Right ventricle myocardium superior (tissue), 1 donor: ENCODE measurements around the gene ZC3H18. TPM values are rescaled to one million over a fixed set of nuclear protein-coding genes. Genes with fewer than 3 reads are reported as not detected.

Experiments
- ATAC-seq: fragments of 200-7000 bp; cut with Tn5 transposase; one replicate; pipeline ENCODE4 v1.9.1; 2020; ENCODE audit warnings: mild to moderate bottlenecking; ENCODE audit not compliant: poor library complexity
- DNase-seq: peaks from one replicate; pipeline ENCODE4 v3.0.0-alpha.2; 2020
- intact Hi-C: fragments of 100-400 bp; cut with DNase I; formaldehyde crosslinking; loops from one replicate; pipeline ENCODE4 v1.11.2; 2022
- total RNA-seq: library from RNA; stranded (reverse); fragmentation: NEBNext Ultra II Directional; extraction: Animal tissue kit (Norgen Biotek cat#: 25700); gene quantifications from one replicate; pipeline ENCODE4 v1.2.1, GENCODE V29; 2021
- donor health status: DM: no; HTN: yes; CAD: no; lungs with severe emphysema.

ZC3H18 gene
- total RNA-seq, 1 donor from 2014 or later, result 23.5 TPM

GRCh38 chr16:88531346-88531745, 38.9 kb upstream of the ZC3H18 start:
- ATAC-seq (no peak), DNase-seq (no peak)
- intact Hi-C loops, result no loop called here

- no peak for DNase-seq
- intact Hi-C loops, result no loop called here
- no peak for ATAC-seq
Measured at GRCh38 chr16:88531931-88532433, 38.2 kb upstream of the ZC3H18 start.

GRCh38 chr16:88532434-88533241, 37.6 kb upstream of the ZC3H18 start:
- DNase-seq, result no peak
- intact Hi-C loops, result no loop called here
- no peak for ATAC-seq

- ATAC-seq (no peak), DNase-seq (no peak)
- intact Hi-C loops, result no loop called here
Measured at GRCh38 chr16:88533381-88533917, 36.8 kb upstream of the ZC3H18 start.

DNA sequence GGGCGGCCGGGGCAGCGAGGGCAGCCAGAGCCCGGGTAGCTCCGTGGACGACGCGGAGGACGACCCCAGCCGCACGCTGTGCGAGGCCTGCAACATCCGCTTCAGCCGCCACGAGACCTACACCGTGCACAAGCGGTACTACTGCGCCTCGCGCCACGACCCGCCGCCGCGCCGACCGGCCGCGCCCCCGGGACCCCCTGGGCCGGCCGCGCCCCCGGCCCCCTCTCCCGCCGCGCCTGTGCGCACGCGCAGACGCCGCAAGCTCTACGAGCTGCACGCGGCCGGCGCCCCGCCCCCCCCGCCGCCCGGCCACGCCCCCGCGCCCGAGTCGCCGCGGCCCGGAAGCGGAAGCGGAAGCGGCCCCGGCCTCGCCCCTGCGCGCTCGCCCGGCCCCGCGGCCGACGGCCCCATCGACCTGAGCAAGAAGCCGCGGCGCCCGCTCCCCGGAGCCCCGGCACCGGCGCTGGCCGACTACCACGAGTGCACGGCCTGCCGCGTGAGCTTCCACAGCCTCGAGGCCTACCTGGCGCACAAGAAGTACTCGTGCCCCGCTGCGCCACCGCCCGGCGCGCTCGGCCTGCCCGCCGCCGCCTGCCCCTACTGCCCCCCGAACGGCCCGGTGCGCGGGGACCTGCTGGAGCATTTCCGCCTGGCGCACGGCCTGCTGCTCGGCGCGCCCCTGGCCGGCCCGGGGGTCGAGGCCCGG, 36.1 kb upstream of the ZC3H18 start:
- ATAC-seq (peak; percentile 72), DNase-seq (peak; percentile 90)
- intact Hi-C loops, result no loop called here

DNA sequence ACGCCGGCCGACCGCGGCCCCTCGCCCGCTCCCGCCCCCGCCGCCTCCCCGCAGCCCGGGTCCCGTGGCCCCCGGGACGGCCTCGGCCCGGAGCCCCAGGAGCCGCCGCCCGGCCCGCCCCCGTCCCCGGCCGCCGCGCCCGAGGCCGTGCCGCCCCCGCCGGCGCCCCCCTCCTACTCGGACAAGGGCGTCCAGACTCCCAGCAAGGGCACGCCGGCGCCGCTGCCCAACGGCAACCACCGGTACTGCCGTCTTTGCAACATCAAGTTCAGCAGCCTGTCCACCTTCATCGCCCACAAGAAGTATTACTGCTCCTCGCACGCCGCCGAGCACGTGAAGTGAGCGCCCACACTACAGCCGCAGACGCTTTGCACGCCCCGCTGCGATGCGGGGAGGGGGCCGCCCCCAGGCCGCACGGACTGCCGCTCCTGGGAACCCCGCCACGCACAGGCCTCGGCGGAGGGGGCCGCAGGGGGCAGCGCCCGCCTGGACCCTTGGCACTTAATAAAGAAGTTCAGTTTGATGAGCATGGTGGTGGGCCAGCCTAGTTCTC, 35.5 kb upstream of the ZC3H18 start:
- intact Hi-C loops, result no loop called here
- peak; percentile 29 for ATAC-seq
- peak; percentile 79 for DNase-seq

- DNase-seq (no peak), ATAC-seq (peak; percentile 6)
- intact Hi-C loops, result no loop called here
Measured at GRCh38 chr16:88535191-88535856, 34.9 kb upstream of the ZC3H18 start.

- ATAC-seq, result no peak
- intact Hi-C loops, result no loop called here
- no peak for DNase-seq
Measured at GRCh38 chr16:88535857-88536222, 34.4 kb upstream of the ZC3H18 start.

GRCh38 chr16:88536510-88536909, 33.7 kb upstream of the ZC3H18 start:
- DNase-seq (no peak), ATAC-seq (no peak)
- intact Hi-C loops, result no loop called here

DNA sequence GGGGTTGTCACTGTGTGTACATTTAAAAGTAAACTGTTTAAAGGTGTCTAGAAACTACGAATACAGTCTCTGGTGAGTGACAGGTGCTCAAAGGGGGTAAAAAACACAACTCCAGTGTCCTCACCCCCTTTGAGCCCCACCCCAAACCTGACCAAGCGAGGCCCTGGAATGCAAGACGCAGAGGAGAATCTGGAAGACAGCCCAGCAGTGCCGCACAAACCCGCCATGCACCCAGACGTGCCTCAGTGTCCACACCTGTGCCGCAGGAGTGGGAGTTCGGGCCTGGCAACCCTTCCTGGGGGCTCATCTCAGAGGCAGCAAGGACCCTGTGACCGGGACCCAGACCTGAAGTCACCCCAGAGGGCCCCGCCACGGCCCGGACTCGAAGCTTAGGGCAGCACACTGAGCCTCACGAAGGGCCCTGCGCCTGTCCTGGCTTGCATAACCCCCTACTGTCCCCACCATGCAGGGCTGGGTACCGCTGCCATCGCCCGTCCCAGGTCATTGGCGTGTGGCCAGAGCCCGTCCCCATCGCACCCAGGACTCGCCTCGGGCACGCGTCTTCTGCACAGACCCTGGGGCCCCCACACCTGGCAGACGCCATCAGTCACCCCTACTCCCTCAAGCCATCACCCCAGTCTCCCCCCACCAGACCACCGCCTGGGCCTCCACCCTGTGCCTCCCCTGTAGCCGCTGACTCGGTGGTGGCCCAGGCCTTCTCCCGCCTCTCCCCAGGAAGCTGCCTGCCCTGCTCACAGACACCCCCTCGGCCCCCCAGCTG, 33.0 kb upstream of the ZC3H18 start:
- DNase-seq (no peak), ATAC-seq (no peak)
- intact Hi-C loops, result no loop called here

DNA sequence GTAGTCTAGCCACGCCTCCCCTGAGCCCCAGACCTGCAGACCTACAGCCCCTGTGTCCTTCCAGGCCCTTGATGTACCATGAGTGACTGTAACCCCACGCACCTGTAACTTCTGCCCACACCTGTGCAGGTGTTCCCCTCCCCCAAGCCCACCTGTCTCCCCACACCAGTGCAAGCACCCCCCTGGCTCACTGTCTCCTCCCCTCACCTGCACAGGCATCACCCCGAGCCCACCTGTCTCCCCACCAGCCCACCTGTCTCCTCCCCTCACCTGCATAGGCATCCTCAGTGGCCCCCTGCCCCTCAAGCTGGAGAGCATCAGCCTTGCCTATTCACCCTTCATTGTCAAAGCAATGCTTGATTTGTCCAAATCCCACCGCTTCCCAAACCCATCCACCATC, 32.3 kb upstream of the ZC3H18 start:
- DNase-seq (no peak), ATAC-seq (no peak)
- intact Hi-C loops, result no loop called here

DNA sequence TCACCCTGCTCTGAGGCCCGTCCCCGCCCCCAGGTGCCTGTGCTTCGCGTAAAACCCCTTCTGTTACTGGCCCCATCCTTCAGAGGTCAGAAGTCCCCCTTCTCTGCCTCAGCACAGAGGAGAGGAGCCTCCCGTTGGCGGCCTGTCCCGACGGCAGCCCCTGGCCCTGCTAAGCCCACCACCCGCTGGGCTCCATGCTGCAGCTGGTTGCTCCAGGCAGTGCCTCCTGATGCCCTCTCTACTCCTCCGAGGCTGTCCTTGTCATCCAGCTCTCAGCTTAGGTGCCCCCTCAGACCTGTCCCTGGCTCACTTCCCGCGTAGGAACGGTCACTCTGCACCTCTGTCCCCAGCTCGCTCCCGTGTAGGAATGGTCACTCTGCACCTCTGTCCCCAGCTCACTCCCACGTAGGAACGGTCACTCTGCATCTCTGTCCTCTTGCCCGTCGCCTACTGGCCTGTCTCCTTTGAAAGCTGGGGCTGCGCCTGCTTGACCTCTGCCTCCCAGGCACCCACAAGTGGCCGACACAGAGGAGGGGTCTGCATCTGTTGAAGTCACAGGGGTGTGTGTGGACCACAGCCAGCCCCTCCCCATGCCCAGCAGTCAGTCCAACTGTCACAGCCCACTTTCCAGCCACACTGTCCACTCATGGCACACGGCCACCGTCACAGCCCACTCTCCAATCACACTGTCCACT, 31.7 kb upstream of the ZC3H18 start:
- ATAC-seq (no peak), DNase-seq (no peak)
- intact Hi-C loops, result no loop called here

- intact Hi-C loops, result no loop called here
- DNase-seq (no peak), ATAC-seq (no peak)
Measured at GRCh38 chr16:88539261-88539651, 30.9 kb upstream of the ZC3H18 start.

DNA sequence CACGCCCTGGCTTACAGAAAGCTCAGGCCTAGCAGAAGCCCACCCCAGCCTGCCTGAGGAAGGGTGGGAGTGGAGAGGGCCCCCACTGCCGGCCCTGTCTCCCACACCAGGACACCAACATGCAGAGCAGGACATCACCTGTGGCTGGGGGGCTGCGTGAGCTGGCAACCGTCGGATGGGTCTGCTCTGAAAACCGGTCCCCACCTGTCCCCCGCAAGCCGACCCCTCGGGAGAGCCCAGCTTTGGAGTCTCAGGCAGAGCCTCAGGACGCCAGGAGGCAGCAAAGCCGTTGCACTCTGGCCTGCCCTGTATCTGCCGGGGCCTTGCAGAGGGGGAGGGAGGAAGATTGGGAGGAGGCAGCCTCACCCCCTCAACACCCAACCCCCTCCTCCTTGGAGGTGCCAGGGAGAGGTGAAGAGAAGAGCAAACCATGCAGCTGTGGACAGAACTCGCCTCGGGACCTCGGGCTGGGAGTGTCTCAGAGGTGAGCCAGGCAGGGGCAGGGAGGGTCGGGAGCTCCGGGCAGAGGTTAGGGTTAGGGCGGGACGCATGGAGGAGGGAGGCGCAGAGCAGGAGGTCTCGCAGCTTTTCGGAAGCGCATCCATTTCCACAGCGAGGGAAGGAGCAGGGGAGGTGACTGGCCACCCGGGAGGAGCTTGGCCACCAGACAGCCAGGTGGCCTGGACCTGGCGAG, 30.4 kb upstream of the ZC3H18 start:
- DNase-seq (no peak), ATAC-seq (no peak)

DNA sequence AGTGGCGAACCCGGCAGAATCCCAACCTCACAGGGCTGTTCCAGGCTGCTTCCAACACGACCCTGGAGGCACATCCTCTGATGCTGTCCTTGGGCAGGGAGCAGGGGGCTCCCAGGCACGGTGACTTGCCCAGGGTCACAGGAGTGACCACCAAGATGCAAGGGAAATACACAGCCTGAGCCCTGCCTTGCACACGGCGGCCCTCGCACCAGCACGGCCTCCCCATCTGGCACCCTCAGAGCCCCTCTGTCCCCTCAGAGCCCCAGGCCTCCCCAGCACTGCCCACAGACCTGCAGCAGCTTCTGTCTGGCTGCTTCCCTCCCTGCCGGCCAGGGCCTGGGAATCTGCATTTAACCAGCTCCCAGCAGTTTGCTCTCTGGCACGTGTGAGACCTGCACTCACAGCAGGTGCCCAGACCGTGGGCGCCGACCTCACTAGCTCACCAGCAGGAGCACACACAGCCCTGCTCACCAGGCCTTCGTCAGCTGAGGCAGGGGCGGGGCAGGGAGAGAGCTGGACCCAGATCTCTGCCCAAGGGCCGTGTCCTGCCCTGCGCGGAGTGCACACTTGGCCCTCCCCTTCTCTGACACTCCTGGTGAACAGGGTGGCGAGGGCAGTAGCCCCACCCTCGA, 29.7 kb upstream of the ZC3H18 start:
- intact Hi-C loops, result no loop called here
- DNase-seq (no peak), ATAC-seq (no peak)

More for the DNA sequence above, 30.4 kb upstream of the ZC3H18 start:
- intact Hi-C loops, result no loop called here

DNA sequence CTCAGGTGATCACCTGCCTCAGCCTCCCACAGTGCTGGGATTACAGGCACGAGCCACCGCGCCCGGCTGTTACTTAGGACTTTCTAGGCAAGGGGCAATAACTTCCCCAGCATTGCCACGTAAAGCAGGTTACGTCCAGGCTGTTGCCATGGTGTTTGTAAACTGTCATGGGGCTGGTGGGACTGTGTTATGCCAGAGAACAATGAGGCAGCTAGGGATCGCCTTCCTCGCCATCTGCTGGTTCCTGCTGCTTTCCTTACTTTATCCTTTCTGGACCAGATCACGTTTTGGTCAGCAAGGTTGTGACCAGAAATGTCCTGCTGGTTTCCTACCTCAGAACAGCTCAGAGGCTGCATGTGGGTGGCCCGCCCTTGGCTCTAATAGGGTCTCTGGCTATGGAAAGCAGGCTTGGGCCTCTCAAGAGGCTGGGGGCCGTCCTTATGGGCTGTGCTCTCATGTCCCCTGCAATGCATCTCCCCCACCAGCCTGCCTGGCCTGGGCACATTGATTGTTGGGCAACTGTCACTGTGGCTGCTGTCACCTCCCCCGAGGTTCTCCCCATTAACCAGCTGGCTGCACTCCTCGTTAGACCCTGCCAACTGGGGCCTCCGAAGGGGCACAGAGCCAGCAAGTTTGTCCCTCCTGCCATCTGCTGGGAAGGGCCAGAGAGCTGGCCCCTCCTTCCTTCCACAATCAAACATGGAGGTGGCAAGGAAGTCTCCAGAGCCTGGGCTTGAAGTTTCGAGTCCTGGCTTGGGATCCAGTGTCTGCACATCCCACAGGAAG, 28.2 kb upstream of the ZC3H18 start:
- ATAC-seq (no peak), DNase-seq (no peak)
- intact Hi-C loops, result no loop called here
